GM12892 (cell line): ENCODE results near the gene RSF1.

Experiments
- DNase-seq: peaks from one replicate; pipeline ENCODE4 v3.0.0; 2011; ENCODE audit not compliant: insufficient read length
- FAIRE-seq: peaks from 2 replicates; lab custom pipeline; 2011; peaks lifted over from hg19 to GRCh38; lab: Jason Lieb, UNC
- POLR2A ChIP-seq: IDR thresholded peaks from 2 replicates; pipeline ENCODE4 v1.6.1; 2011; ENCODE audit warnings: low read depth, low read length, control low read depth
- POLR2AphosphoS5 ChIP-seq: IDR thresholded peaks from 2 replicates; pipeline ENCODE4 v1.6.1; 2011; ENCODE audit warnings: low read depth, low read length, control low read depth
- TAF1 ChIP-seq: IDR thresholded peaks from 2 replicates; pipeline ENCODE4 v1.6.1; 2011; ENCODE audit warnings: low read depth, mild to moderate bottlenecking, control low read depth, low read length, borderline replicate concordance

RSF1 gene

DNA sequence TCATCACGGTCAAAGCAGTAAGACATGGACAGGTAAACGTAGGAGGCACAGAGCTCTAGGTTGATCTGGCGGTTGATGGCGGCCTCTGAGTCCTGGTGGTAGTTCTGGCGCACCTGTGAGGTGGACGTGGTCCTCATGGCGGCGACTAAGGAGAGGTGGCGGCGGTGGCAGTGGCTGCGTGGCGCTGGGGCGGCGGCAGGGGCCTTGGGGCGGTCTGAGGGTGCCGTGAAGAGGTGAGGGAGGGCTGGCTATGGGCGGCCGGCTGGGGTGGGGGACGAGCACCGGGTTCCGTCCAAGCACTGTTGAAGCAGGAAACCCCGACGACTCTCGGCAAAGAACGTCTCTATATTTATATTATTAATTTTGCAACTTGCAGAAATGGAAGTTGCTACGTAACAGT is 85.6 kb downstream of the RSF1 start:
- no peak for FAIRE-seq
- TF ChIP-seq TAF1 (no peak), POLR2AphosphoS5 (no peak), POLR2A (no peak)
- no peak for DNase-seq

DNA sequence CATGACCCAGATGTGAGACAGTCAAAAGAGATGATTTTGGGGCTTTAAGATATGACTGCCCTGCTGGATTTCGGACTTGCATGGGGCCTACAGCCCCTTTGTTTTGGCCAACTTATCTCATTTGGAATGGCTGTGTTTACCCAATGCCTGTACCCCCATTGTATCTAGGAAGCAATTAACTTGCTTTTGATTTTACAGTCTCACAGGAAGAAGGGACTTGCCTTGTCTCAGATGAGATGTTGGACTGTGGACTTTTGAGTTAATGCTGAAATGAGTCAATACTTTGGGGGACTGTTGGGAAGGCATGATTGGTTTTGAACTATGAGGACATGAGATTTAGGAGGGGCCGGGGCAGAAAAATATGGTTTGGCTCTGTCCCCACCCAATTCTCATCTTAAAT is 88.4 kb downstream of the RSF1 start:
- TF ChIP-seq POLR2A (no peak), TAF1 (no peak), POLR2AphosphoS5 (no peak)
- DNase-seq: no peak
- no peak for FAIRE-seq

DNA sequence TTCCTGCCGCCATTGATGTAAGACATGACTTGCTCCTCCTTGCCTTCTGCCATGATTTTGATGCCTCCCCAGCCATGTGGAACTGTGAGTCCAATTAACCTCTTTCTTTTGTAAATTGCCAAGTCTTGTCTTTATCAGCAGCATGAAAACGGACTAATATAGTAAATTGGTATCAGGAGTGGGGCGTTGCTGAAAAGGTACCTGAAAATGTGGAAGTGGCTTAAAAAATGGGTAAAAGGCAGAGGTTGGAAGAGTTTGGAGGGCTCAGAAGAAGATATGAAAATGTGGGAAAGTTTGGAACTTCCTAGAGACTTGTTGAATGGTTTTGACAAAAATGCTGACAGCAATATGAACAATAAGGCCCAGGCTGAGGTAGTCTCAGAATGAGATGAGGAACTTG is 89.7 kb downstream of the RSF1 start:
- TF ChIP-seq TAF1 (no peak), POLR2AphosphoS5 (no peak), POLR2A (no peak)
- FAIRE-seq (no peak), DNase-seq (no peak)

DNA sequence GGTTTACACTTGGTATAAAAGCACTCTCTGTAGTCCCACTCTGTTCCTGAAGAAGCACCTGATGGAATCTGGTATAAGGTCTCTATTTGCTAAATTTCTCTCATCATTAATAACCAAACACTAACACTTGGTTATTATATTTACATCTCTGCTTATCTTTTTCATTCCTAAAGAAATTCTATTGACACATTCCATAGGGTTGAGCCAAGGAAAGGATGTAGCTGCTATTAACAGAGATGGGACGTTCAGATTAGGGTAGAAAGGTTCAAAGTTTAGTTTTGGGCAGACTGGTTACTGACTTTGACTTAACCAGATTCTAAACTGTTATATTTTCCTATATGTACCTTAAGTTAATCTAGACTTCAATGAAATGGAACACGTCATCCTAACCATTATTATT is 91.5 kb downstream of the RSF1 start:
- no peak for FAIRE-seq
- TF ChIP-seq POLR2AphosphoS5 (no peak), POLR2A (no peak), TAF1 (no peak)

DNA sequence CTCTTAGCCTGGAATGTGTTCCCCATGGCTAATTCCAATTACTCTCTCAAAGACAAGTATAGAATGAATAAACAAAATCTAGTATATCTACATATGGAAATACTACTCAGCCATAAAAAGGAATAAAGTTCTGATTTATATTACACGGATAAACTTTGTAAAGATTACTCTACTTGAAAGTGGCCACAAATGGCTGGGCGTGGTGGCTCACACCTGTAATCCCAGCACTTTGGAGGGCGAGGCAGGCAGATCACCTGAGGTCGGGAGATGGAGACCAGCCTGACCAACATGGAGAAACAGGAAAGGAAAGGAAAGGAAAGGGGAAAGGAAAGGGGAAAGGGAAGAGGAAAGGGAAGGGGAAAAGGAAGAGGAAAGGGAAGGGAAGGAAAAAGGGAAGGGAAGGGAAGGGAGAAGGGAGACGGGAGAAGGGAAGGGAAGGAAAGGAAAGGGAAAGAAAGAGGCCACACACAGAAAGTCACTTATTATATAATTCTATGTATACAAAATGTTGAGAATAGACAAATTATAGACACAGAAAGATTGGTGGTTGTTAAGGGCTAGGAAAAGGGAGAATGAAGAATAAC is 92.2 kb downstream of the RSF1 start:
- FAIRE-seq: no peak
- no peak for TF ChIP-seq TAF1
- no peak for TF ChIP-seq POLR2AphosphoS5
- no peak for TF ChIP-seq POLR2A
- no peak for DNase-seq

More for the DNA sequence above, 91.5 kb downstream of the RSF1 start:
- DNase-seq: no peak

- no peak for TF ChIP-seq POLR2AphosphoS5
- TF ChIP-seq TAF1: no peak
- TF ChIP-seq POLR2A: no peak
- FAIRE-seq: peak; percentile 87
- no peak for DNase-seq
These were observed 94.0 kb downstream of the RSF1 start for GRCh38 chr11:77726524-77726923.

GRCh38 chr11:77725433-77725832 is 95.1 kb downstream of the RSF1 start:
- FAIRE-seq: peak; percentile 81
- TF ChIP-seq TAF1 (no peak), POLR2AphosphoS5 (no peak), POLR2A (no peak)

DNA sequence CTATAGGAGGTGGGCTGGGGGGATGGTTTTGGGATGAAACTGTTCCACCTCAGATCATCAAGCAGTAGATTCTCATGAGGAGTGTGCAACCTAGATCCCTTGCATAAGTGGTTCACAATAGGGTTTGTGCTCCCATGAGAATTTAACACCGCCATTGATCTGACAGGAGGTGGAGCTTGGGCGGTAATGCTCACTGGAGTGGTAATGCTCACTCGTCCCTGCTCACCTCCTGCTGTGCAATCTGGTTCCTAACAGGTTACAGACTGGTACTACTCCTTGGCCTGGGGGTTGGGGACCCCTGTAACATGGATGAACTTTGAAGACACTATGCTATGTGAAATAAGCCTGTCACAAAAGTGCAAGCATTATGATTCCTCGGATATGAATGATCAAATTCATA is 95.9 kb downstream of the RSF1 start:
- DNase-seq: no peak
- TF ChIP-seq POLR2A: no peak
- no peak for TF ChIP-seq POLR2AphosphoS5
- TF ChIP-seq TAF1: no peak
- peak; percentile 84 for FAIRE-seq

More at GRCh38 chr11:77725433-77725832, 95.1 kb downstream of the RSF1 start:
- no peak for DNase-seq

- no peak for TF ChIP-seq POLR2A
- no peak for TF ChIP-seq POLR2AphosphoS5
- no peak for TF ChIP-seq TAF1
- DNase-seq (no peak), FAIRE-seq (no peak)
These were observed 97.5 kb downstream of the RSF1 start for GRCh38 chr11:77723024-77723423.

DNA sequence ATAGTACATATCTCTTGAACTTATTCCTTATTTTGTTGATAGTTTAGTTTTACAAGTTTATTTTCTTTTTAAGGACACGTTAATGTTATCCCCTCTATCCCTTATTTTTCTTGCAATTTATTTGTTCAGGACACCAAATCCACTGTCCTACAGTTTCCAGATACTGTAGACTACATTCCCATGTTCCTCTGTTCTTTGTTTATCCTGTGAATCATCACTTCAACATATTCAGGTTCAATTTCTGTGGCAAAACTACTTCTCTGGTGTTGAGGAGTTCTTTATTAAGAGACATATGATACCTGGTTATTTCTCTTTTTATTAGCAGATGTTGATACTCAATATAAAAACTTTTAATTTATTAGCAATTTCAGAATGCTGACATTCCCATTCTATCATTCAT is 110.2 kb downstream of the RSF1 start:
- no peak for TF ChIP-seq TAF1
- no peak for TF ChIP-seq POLR2A
- no peak for TF ChIP-seq POLR2AphosphoS5
- FAIRE-seq (no peak), DNase-seq (no peak)

DNA sequence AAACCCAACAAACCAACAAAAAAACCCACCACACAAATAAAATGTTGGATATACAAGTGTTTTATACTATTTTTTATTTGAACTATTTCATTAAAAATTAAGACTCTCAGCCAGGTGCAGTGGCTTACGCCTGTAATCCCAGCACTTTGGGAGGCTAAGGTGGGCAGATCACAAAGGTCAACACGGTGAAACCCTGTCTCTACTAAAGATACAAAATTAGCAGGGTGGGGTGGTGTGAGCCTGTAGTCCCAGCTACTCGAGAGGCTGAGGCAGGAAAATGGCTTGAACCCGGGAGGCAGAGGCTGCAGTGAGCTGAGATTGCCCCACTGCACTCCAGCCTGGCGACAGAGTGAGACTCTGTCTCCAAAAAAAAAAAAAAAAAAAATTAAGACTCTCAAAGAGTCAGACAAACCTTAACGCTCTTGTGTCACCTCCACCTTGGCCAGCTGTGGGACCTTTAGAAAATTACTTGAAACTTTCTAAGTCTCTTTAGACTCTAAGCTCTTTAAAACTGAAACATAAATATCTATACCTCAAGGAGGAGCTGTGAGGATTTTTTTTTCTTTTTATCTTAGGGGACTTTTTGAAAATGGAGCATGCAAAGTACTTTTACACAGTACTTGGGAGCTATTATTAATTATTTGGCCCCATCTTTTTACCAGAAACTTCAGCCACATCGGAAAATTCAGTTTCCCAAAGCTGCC is 114.5 kb downstream of the RSF1 start:
- no peak for FAIRE-seq
- TF ChIP-seq POLR2A: no peak
- TF ChIP-seq POLR2AphosphoS5: no peak
- no peak for TF ChIP-seq TAF1
- DNase-seq: no peak

DNA sequence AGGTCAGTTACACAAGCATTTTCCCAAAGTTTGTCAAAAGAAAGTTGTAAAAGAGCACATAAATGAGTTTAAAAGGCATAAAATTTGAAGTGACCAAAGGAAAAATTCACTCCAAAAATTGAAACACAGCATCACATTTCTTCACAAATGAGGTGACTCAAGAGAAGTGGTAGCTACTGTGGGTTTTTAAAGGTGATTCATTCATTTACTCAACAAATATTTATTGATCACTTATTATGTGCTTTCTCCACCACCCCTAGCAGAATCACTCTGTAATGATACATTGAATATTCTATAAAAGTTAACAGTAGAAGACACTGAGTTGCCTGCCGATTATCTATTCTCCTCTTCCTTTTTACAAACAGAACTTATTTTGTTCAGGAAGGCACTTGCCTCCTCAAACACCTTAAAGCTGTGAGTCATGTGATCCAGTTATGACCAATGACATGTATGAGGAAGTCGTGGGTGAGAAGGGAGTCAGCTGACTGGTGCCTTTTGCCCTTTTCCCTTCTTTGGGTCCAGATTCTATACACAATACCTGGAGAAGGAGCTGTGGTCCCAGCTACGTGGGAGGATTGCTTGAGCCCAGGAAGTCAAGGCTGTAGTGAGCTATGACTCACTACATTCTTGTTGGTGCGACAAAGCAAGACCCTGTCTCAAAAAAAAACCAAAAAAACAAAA is 115.2 kb downstream of the RSF1 start:
- DNase-seq: no peak
- TF ChIP-seq POLR2AphosphoS5 (no peak), POLR2A (no peak), TAF1 (no peak)
- peak; percentile 78 for FAIRE-seq
